ENCODE results near the gene IL10RA.

IL10RA gene

DNA sequence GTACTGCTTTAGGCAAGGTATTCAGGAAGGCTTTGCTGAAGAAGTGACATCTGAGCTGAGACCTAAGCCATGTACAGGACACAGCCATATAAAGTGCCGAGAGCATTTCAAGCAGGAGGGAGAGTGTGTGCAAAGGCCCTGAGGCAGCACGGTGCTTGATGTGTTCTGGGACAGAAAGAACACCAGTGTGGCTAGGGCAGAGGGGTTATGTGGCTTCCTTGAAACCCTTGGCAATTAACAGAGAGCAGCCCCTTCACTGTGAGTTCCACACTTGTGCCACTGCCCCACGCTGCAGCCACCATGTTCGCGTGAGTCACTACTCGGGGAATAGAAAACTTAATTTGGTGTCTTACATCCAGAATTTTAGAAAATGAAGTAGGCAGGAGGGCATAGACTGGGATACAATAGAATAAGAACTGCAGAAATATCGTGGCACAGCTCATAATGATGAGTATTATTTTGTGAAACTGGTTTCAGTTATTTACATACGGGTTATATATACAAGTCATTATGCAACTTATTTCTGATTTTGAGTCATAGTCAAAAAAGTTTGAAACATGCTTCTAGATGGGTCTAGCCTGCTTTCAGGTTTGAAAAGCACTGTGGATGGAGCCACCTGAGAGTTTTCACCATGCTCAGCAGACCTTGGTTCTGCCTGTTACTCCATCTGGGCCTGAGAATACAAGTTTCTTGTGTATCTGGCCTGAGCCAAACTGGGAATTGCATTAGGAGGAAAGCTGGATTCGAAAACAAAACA lies 11.8 kb downstream of the IL10RA start:
- in situ Hi-C loops (cut with MboI; ENCODE audit: low sequenced_read_pairs, unreplicated experiment): no loop called here
- DNase-seq (ENCODE audit: low spot score): peak; percentile 70
- no peak for TF ChIP-seq CTCF (IDR thresholded peaks at IDR 0.05; ENCODE audit: borderline replicate concordance, control extremely low read depth, extremely low read depth, insufficient read depth, missing control alignments)

GRCh38 chr11:117998664-117999353 lies 12.6 kb downstream of the IL10RA start:
- no peak for TF ChIP-seq CTCF (IDR thresholded peaks at IDR 0.05; ENCODE audit: borderline replicate concordance, control extremely low read depth, extremely low read depth, insufficient read depth, missing control alignments)
- no peak for DNase-seq (ENCODE audit: low spot score)
- in situ Hi-C loops (cut with MboI; ENCODE audit: low sequenced_read_pairs, unreplicated experiment): no loop called here

DNA sequence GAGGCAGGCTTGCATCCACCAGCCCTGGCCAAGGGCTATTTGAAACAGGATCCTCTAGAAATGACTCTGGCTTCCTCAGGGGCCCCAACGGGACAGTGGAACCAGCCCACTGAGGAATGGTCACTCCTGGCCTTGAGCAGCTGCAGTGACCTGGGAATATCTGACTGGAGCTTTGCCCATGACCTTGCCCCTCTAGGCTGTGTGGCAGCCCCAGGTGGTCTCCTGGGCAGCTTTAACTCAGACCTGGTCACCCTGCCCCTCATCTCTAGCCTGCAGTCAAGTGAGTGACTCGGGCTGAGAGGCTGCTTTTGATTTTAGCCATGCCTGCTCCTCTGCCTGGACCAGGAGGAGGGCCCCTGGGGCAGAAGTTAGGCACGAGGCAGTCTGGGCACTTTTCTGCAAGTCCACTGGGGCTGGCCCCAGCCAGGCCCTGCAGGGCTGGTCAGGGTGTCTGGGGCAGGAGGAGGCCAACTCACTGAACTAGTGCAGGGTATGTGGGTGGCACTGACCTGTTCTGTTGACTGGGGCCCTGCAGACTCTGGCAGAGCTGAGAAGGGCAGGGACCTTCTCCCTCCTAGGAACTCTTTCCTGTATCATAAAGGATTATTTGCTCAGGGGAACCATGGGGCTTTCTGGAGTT lies 13.3 kb downstream of the IL10RA start:
- no peak for TF ChIP-seq CTCF (IDR thresholded peaks at IDR 0.05; ENCODE audit: borderline replicate concordance, control extremely low read depth, extremely low read depth, insufficient read depth, missing control alignments)
- in situ Hi-C loops (cut with MboI; ENCODE audit: low sequenced_read_pairs, unreplicated experiment): no loop called here
- DNase-seq (ENCODE audit: low spot score): no peak

DNA sequence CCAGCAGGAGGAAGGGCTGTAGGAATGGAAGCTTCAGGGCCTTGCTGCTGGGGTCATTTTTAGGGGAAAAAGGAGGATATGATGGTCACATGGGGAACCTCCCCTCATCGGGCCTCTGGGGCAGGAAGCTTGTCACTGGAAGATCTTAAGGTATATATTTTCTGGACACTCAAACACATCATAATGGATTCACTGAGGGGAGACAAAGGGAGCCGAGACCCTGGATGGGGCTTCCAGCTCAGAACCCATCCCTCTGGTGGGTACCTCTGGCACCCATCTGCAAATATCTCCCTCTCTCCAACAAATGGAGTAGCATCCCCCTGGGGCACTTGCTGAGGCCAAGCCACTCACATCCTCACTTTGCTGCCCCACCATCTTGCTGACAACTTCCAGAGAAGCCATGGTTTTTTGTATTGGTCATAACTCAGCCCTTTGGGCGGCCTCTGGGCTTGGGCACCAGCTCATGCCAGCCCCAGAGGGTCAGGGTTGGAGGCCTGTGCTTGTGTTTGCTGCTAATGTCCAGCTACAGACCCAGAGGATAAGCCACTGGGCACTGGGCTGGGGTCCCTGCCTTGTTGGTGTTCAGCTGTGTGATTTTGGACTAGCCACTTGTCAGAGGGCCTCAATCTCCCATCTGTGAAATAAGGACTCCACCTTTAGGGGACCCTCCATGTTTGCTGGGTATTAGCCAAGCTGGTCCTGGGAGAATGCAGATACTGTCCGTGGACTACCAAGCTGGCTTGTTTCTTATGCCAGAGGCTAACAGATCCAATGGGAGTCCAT lies 14.1 kb downstream of the IL10RA start:
- no peak for DNase-seq (ENCODE audit: low spot score)
- in situ Hi-C loops (cut with MboI; ENCODE audit: low sequenced_read_pairs, unreplicated experiment): no loop called here
- TF ChIP-seq CTCF (IDR thresholded peaks at IDR 0.05; ENCODE audit: borderline replicate concordance, control extremely low read depth, extremely low read depth, insufficient read depth, missing control alignments): no peak

DNA sequence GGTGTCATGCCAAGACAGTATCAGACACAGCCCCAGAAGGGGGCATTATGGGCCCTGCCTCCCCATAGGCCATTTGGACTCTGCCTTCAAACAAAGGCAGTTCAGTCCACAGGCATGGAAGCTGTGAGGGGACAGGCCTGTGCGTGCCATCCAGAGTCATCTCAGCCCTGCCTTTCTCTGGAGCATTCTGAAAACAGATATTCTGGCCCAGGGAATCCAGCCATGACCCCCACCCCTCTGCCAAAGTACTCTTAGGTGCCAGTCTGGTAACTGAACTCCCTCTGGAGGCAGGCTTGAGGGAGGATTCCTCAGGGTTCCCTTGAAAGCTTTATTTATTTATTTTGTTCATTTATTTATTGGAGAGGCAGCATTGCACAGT lies 14.6 kb downstream of the IL10RA start:
- in situ Hi-C loops (cut with MboI; ENCODE audit: low sequenced_read_pairs, unreplicated experiment): no loop called here
- TF ChIP-seq CTCF (IDR thresholded peaks at IDR 0.05; ENCODE audit: borderline replicate concordance, control extremely low read depth, extremely low read depth, insufficient read depth, missing control alignments): no peak
- no peak for DNase-seq (ENCODE audit: low spot score)

DNA sequence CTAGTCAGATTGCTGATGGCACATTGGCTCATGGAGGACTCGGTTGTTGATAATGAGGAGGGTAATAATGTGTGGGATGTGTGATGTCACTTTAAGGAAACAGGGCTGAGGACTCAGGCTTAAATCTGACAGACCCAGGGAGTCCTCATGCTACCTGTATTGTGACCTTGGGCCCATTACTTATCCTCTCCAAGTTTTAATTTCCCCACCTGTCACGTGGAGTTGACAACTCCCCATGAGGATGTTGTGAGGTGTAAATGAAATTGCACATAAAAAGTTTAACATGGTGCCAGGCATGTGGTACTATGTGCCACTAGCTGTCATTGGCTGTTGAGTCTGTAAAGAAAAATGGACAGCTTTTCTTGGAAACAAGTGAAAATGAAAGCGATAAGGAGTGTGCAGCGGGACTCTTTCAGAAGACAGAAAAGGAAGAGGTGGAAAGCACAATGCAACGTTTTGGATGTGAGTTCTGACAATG lies 15.3 kb downstream of the IL10RA start:
- TF ChIP-seq CTCF (IDR thresholded peaks at IDR 0.05; ENCODE audit: borderline replicate concordance, control extremely low read depth, extremely low read depth, insufficient read depth, missing control alignments): no peak
- in situ Hi-C loops (cut with MboI; ENCODE audit: low sequenced_read_pairs, unreplicated experiment): no loop called here
- no peak for DNase-seq (ENCODE audit: low spot score)
